K562 (cell line): ENCODE data around the gene RXRA.

Experiments
- CTCF ChIP-seq, 3 experiments: IDR thresholded peaks in 2 of 3; conservative IDR thresholded peaks in 1 of 3; 2 replicates each; pipeline ENCODE4 v1.5.1; 2011 to 2012; ENCODE audit warnings: low read length in 3 of 3, mild to moderate bottlenecking in 3 of 3, control low read depth in 2 of 3, improper control_type of control experiment in 1 of 3, inconsistent platforms in 1 of 3, low read depth in 1 of 3, mixed read lengths in 1 of 3, moderate library complexity in 1 of 3; ENCODE audit not compliant: insufficient read depth in 2 of 3
- GABPB1 ChIP-seq: sonication (generic); formaldehyde crosslinking; IDR thresholded peaks from 2 replicates; pipeline ENCODE4 v1.8.0; 2022; ENCODE audit warnings: mild to moderate bottlenecking, missing genetic modification reagents
- HMG20A ChIP-seq: fragments of 450-650 bp; formaldehyde crosslinking; conservative IDR thresholded peaks from 2 replicates; pipeline ENCODE4 v1.4.0; 2020; ENCODE audit warnings: mild to moderate bottlenecking, mixed read lengths
- IRF9 ChIP-seq: fragments of 450-650 bp; IDR thresholded peaks from 2 replicates; pipeline ENCODE4 v1.6.1; 2016; ENCODE audit warnings: missing biosample characterization, missing genetic modification characterization
- NRF1 ChIP-seq, 2 experiments: fragments of 450-650 bp; IDR thresholded peaks in 1 of 2; conservative IDR thresholded peaks in 1 of 2; 2 replicates each; pipeline ENCODE4 v1.6.1; 2014; ENCODE audit warnings: mild to moderate bottlenecking in 2 of 2
- SIN3A ChIP-seq, 2 experiments: fragments of 150-350 bp in 1 of 2; IDR thresholded peaks; 2 replicates each; pipeline ENCODE4 v1.6.1; 2011 to 2016; ENCODE audit warnings: borderline replicate concordance in 2 of 2, low read depth in 2 of 2, low read length in 2 of 2, mild to moderate bottlenecking in 2 of 2, moderate library complexity in 2 of 2; ENCODE audit not compliant: control insufficient read depth in 1 of 2
- SMARCA4 ChIP-seq: fragments of 450-650 bp; IDR thresholded peaks from 2 replicates; pipeline ENCODE4 v1.6.1; 2016
- ZEB2 ChIP-seq: fragments of 450-650 bp; IDR thresholded peaks from 2 replicates; pipeline ENCODE4 v1.6.1; 2016

- TF ChIP-seq ZEB2 (no peak), SMARCA4 (no peak), NRF1 (conservative IDR thresholded peaks at IDR 0.05 in 1 of 2, IDR thresholded peaks at IDR 0.05 in 1 of 2) (no peak), SIN3A (IDR thresholded peaks at IDR 0.05; ENCODE audit: borderline replicate concordance in 2 of 2, control insufficient read depth in 1 of 2, low read depth in 2 of 2, low read length in 2 of 2) (no peak), CTCF (IDR thresholded peaks at IDR 0.05 in 2 of 3, conservative IDR thresholded peaks at IDR 0.05 in 1 of 3; ENCODE audit: insufficient read depth in 2 of 3, low read depth in 1 of 3, low read length in 3 of 3) (no peak), GABPB1 (CRISPR knock-in tag) (no peak), IRF9 (no peak), HMG20A (CRISPR knock-in tag) (no peak)
Observed at GRCh38 chr9:134459573-134459972, 133.3 kb downstream of the RXRA start.
